Adrenal gland (tissue), 5 donors: ENCODE results near the gene PCDHGB7.
A peak's percentile ranks its signal among the peaks of the same experiment; 100 is the strongest.

Experiments
- CTCF ChIP-seq, 6 experiments: fragments of 450-650 bp in 4 of 6; fragments of 200-600 bp in 2 of 6; sonication (generic) in 1 of 6; IDR thresholded peaks; 1 replicate in 5 of 6; 2 replicates in 1 of 6; pipeline versions ENCODE4 v1.5.1 to v1.8.0; 2016 to 2021; ENCODE audit warnings: antibody characterized with exemption in 6 of 6, mild to moderate bottlenecking in 2 of 6, moderate library complexity in 1 of 6
- POLR2A ChIP-seq, 2 donors: fragments of 450-650 bp; IDR thresholded peaks; one replicate each; pipeline ENCODE4 v1.6.1; 2017; ENCODE audit warnings: antibody characterized with exemption in 2 of 2, mild to moderate bottlenecking in 2 of 2, moderate library complexity in 1 of 2
- donor health status: DM: no; HTN: no; CAD: no.

- TF ChIP-seq CTCF (IDR thresholded peaks at IDR 0.05) (peak; percentile 43 to 79 (median 64)), POLR2A (IDR thresholded peaks at IDR 0.05) (peak in 1 of 2 donors; percentile 18)
Measured at GRCh38 chr5:141417494-141418172, at the start of gene PCDHGB7.
